Measurements from ENCODE around the gene RNF187.

RNF187 gene

DNA sequence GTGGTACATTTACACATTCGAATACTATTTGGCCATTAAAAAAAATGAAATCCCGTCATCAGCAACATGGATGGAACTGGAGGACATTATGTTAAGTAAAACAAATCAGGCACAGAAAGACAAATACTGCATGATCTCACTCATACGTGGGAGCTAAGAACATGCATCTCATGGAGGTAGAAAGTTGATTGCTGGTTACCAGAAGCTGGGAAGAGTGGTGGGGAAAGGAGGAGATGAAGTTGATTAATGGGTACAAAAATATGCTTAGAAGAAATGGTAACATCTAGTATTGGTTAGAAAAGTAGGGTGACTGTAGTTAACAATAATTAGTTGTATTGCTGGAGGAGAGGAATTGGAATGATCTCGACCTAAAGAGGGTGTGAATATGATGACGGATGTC is 24.6 kb upstream of the RNF187 start:
- H3K18ac ChIP-seq (ENCODE audit: low read depth in 1 of 2, low read length in 2 of 2), result no peak overlapping the region
- H3K4me3 ChIP-seq (ENCODE audit: insufficient read depth in 1 of 2, low read depth in 1 of 2, low read length in 2 of 2), result no peak overlapping the region
- WGBS, result 81% methylated on average over 4 of the region's 5 CpGs
- H3K27ac ChIP-seq (ENCODE audit: low read length, poor library complexity, severe bottlenecking), result no peak overlapping the region
- no peak overlapping the region for H2BK12ac ChIP-seq (ENCODE audit: low read length in 2 of 2)
- no peak overlapping the region for H4K8ac ChIP-seq (ENCODE audit: low read length)
- no peak overlapping the region for H3K14ac ChIP-seq (ENCODE audit: low read length in 2 of 2)
- no peak overlapping the region for H2BK120ac ChIP-seq (ENCODE audit: low read depth, low read length)
- H3K23ac ChIP-seq (ENCODE audit: low read length in 2 of 2), result no peak overlapping the region
- H2AFZ ChIP-seq (ENCODE audit: low read depth, low read length), result no peak overlapping the region
- H3K4me1 ChIP-seq (ENCODE audit: control insufficient read depth, insufficient read depth, low read depth, low read length), result peaks cover 19% of the 10 kb centered on the region
- H3K79me1 ChIP-seq (replicated peaks; ENCODE audit: low read length, poor library complexity, severe bottlenecking), result no peaks in the 10 kb centered on the region
- no peaks in the 10 kb centered on the region for H3K9me3 ChIP-seq (ENCODE audit: control insufficient read depth, low read length)
- no peak for DNase-seq
- H2BK15ac ChIP-seq (ENCODE audit: low read depth, poor library complexity, severe bottlenecking), result no peak overlapping the region
- H3K4me2 ChIP-seq (ENCODE audit: low read length, poor library complexity, severe bottlenecking), result no peak overlapping the region
- no peak overlapping the region for H2AK5ac ChIP-seq (ENCODE audit: low read length, severe bottlenecking)
- no peak overlapping the region for H3K9ac ChIP-seq (ENCODE audit: low read length)
- no peak overlapping the region for H4K91ac ChIP-seq (ENCODE audit: low read length)
- no peak overlapping the region for H2BK5ac ChIP-seq (ENCODE audit: low read depth, low read length, poor library complexity, severe bottlenecking)
- H3K4ac ChIP-seq (ENCODE audit: low read depth in 1 of 2, low read length in 2 of 2), result no peak overlapping the region
- no peaks in the 10 kb centered on the region for H3K36me3 ChIP-seq (ENCODE audit: control insufficient read depth in 1 of 2, insufficient read depth in 2 of 2, low read depth in 1 of 2, low read length in 2 of 2)
- H3K27me3 ChIP-seq (ENCODE audit: control insufficient read depth in 1 of 2, insufficient read depth in 1 of 2, low read length in 2 of 2), result peaks cover 64% of the 10 kb centered on the region in 2 experiments

DNA sequence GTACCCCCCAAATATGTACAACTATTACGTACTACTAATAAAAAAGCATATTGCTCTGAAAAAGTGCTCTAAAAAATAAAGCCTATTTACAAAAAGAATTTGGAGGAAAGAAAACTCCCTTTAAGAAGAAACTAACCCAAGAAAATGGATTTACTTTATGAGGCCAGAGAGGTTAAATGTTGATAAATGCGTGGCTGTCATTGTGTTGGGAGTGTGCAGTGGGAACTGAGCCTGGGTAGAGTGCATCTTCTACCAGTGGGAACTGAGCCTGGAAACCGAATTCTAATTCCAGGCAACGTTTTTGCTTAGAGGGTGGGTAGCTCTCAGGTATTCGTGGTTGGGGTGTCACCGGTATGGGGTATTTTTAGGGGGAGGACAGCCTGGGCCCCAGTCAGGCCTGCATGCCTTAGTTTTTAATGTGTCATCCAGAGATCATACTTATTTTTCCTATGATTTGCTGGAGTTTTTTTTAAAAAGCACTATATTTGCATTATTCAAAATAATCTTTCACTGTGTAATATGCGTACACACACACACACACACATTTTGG is 24.1 kb upstream of the RNF187 start:
- no peak overlapping the region for H2BK15ac ChIP-seq (ENCODE audit: low read depth, poor library complexity, severe bottlenecking)
- no peak overlapping the region for H2BK12ac ChIP-seq (ENCODE audit: low read length in 2 of 2)
- WGBS, result 57% methylated on average over 5 of the region's 7 CpGs
- H3K27ac ChIP-seq (ENCODE audit: low read length, poor library complexity, severe bottlenecking), result no peak overlapping the region
- H3K36me3 ChIP-seq (ENCODE audit: control insufficient read depth in 1 of 2, insufficient read depth in 2 of 2, low read depth in 1 of 2, low read length in 2 of 2), result no peaks in the 10 kb centered on the region
- H3K27me3 ChIP-seq (ENCODE audit: control insufficient read depth in 1 of 2, insufficient read depth in 1 of 2, low read length in 2 of 2), result peaks cover 69 to 70% of the 10 kb centered on the region in 2 experiments
- no peak overlapping the region for H2BK120ac ChIP-seq (ENCODE audit: low read depth, low read length)
- no peak overlapping the region for H3K4me2 ChIP-seq (ENCODE audit: low read length, poor library complexity, severe bottlenecking)
- H4K8ac ChIP-seq (ENCODE audit: low read length), result no peak overlapping the region
- no peak overlapping the region for H3K18ac ChIP-seq (ENCODE audit: low read depth in 1 of 2, low read length in 2 of 2)
- H2AFZ ChIP-seq (ENCODE audit: low read depth, low read length), result no peak overlapping the region
- no peak overlapping the region for H2BK5ac ChIP-seq (ENCODE audit: low read depth, low read length, poor library complexity, severe bottlenecking)
- H4K91ac ChIP-seq (ENCODE audit: low read length), result no peak overlapping the region
- H3K4ac ChIP-seq (ENCODE audit: low read depth in 1 of 2, low read length in 2 of 2), result no peak overlapping the region
- no peak overlapping the region for H3K4me3 ChIP-seq (ENCODE audit: insufficient read depth in 1 of 2, low read depth in 1 of 2, low read length in 2 of 2)
- DNase-seq, result no peak
- no peaks in the 10 kb centered on the region for H3K79me1 ChIP-seq (replicated peaks; ENCODE audit: low read length, poor library complexity, severe bottlenecking)
- no peaks in the 10 kb centered on the region for H3K9me3 ChIP-seq (ENCODE audit: control insufficient read depth, low read length)
- H3K4me1 ChIP-seq (ENCODE audit: control insufficient read depth, insufficient read depth, low read depth, low read length), result peaks cover 19% of the 10 kb centered on the region
- no peak overlapping the region for H3K23ac ChIP-seq (ENCODE audit: low read length in 2 of 2)
- H3K9ac ChIP-seq (ENCODE audit: low read length), result peak overlapping the region; percentile 8
- no peak overlapping the region for H3K14ac ChIP-seq (ENCODE audit: low read length in 2 of 2)
- H2AK5ac ChIP-seq (ENCODE audit: low read length, severe bottlenecking), result no peak overlapping the region

DNA sequence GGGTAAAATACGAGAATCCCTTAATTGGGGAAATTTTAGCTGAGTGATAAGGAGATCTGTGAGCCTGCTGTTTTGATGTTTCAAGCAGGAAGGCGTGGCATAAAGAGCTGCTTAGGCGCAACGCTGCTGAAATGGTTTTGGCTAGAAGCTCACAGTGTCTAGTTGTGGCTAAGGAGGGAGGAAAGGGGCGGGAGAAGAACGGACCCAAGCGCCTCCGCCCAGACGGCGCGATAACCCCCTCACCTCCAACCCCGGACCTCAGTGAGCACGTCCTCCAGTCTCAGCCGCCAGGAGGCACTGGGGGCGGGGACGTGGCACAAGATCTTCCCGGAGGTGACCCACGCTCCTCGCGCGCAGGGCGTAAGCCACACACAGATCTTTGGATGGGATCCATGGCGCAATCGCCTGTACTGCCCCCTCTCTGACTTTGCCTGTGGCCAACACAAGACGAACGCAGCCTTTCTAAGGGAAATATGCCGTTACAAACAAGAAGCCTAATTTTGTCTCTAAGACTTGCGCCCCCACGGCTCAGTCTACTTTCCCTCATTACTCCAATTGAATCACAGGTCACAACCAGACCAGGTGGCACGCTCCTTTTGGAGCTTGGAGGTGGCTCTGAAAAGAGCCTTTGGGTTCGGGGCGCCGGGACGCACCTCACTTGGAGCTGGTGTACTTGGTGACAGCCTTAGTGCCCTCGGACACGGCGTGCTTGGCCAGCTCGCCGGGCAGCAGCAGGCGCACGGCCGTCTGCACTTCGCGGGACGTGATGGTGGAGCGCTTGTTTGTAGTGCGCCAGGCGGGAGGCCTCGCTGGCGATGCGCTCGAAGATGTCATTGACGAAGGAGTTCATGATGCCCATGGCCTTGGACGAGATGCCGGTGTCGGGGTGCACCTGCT is 23.4 kb upstream of the RNF187 start:
- no peak overlapping the region for H3K18ac ChIP-seq (ENCODE audit: low read depth in 1 of 2, low read length in 2 of 2)
- H2BK15ac ChIP-seq (ENCODE audit: low read depth, poor library complexity, severe bottlenecking), result no peak overlapping the region
- no peak overlapping the region for H3K4me2 ChIP-seq (ENCODE audit: low read length, poor library complexity, severe bottlenecking)
- no peak overlapping the region for H4K8ac ChIP-seq (ENCODE audit: low read length)
- H3K9me3 ChIP-seq (ENCODE audit: control insufficient read depth, low read length), result no peaks in the 10 kb centered on the region
- no peak overlapping the region for H3K14ac ChIP-seq (ENCODE audit: low read length in 2 of 2)
- H3K9ac ChIP-seq (ENCODE audit: low read length), result peak overlapping the region; percentile 8
- no peak overlapping the region for H2BK120ac ChIP-seq (ENCODE audit: low read depth, low read length)
- H2BK5ac ChIP-seq (ENCODE audit: low read depth, low read length, poor library complexity, severe bottlenecking), result no peak overlapping the region
- H2AFZ ChIP-seq (ENCODE audit: low read depth, low read length), result no peak overlapping the region
- no peak overlapping the region for H3K4ac ChIP-seq (ENCODE audit: low read depth in 1 of 2, low read length in 2 of 2)
- no peak overlapping the region for H3K27ac ChIP-seq (ENCODE audit: low read length, poor library complexity, severe bottlenecking)
- peaks cover 14% of the 10 kb centered on the region for H3K4me1 ChIP-seq (ENCODE audit: control insufficient read depth, insufficient read depth, low read depth, low read length)
- H3K4me3 ChIP-seq (ENCODE audit: insufficient read depth in 1 of 2, low read depth in 1 of 2, low read length in 2 of 2), result peak overlapping the region in 1 of 2 experiments; percentile 73
- H3K27me3 ChIP-seq (ENCODE audit: control insufficient read depth in 1 of 2, insufficient read depth in 1 of 2, low read length in 2 of 2), result peaks cover 76 to 77% of the 10 kb centered on the region in 2 experiments
- H2AK5ac ChIP-seq (ENCODE audit: low read length, severe bottlenecking), result no peak overlapping the region
- H4K91ac ChIP-seq (ENCODE audit: low read length), result no peak overlapping the region
- 3% methylated on average over 44 of the region's 56 CpGs for WGBS
- H3K79me1 ChIP-seq (replicated peaks; ENCODE audit: low read length, poor library complexity, severe bottlenecking), result no peaks in the 10 kb centered on the region
- no peak overlapping the region for H3K23ac ChIP-seq (ENCODE audit: low read length in 2 of 2)
- DNase-seq, result peak; percentile 30
- no peak overlapping the region for H2BK12ac ChIP-seq (ENCODE audit: low read length in 2 of 2)
- H3K36me3 ChIP-seq (ENCODE audit: control insufficient read depth in 1 of 2, insufficient read depth in 2 of 2, low read depth in 1 of 2, low read length in 2 of 2), result no peaks in the 10 kb centered on the region

DNA sequence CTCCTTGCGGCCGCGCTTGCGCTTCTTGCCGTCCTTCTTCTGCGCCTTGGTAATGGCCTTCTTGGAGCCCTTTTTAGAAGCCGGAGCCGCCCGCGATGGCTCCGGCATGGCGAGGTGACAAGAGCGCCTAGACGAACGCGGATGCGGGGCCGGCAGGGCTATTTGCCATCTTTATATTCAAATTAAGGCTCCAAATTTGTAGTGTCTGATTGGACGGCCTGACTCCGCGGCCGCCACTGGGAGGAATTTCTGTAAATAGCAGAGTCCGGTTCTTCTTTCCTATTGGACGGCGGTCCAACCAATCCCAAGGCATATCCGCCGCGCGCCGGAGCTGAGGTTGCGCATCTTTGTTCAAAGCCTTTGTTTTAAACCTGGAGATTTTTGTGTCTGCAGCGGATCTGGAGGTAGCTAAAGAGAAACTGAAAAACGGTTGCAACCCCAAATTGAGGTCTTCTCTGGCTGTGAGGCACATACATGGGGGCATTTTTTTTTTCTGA is 22.6 kb upstream of the RNF187 start:
- no peak overlapping the region for H3K9ac ChIP-seq (ENCODE audit: low read length)
- H3K4me2 ChIP-seq (ENCODE audit: low read length, poor library complexity, severe bottlenecking), result peak overlapping the region; percentile 87
- no peak overlapping the region for H3K14ac ChIP-seq (ENCODE audit: low read length in 2 of 2)
- H3K27ac ChIP-seq (ENCODE audit: low read length, poor library complexity, severe bottlenecking), result no peak overlapping the region
- no peaks in the 10 kb centered on the region for H3K79me1 ChIP-seq (replicated peaks; ENCODE audit: low read length, poor library complexity, severe bottlenecking)
- DNase-seq, result peak; percentile 85
- H3K36me3 ChIP-seq (ENCODE audit: control insufficient read depth in 1 of 2, insufficient read depth in 2 of 2, low read depth in 1 of 2, low read length in 2 of 2), result no peaks in the 10 kb centered on the region
- H3K4ac ChIP-seq (ENCODE audit: low read depth in 1 of 2, low read length in 2 of 2), result no peak overlapping the region
- H2AK5ac ChIP-seq (ENCODE audit: low read length, severe bottlenecking), result no peak overlapping the region
- no peak overlapping the region for H3K18ac ChIP-seq (ENCODE audit: low read depth in 1 of 2, low read length in 2 of 2)
- no peak overlapping the region for H4K8ac ChIP-seq (ENCODE audit: low read length)
- no peak overlapping the region for H3K23ac ChIP-seq (ENCODE audit: low read length in 2 of 2)
- H3K27me3 ChIP-seq (ENCODE audit: control insufficient read depth in 1 of 2, insufficient read depth in 1 of 2, low read length in 2 of 2), result peaks cover 83 to 84% of the 10 kb centered on the region in 2 experiments
- H2BK5ac ChIP-seq (ENCODE audit: low read depth, low read length, poor library complexity, severe bottlenecking), result no peak overlapping the region
- H2BK15ac ChIP-seq (ENCODE audit: low read depth, poor library complexity, severe bottlenecking), result no peak overlapping the region
- H3K4me3 ChIP-seq (ENCODE audit: insufficient read depth in 1 of 2, low read depth in 1 of 2, low read length in 2 of 2), result peak overlapping the region in 1 of 2 experiments; percentile 73
- H2BK120ac ChIP-seq (ENCODE audit: low read depth, low read length), result no peak overlapping the region
- H4K91ac ChIP-seq (ENCODE audit: low read length), result no peak overlapping the region
- peaks cover 9% of the 10 kb centered on the region for H3K4me1 ChIP-seq (ENCODE audit: control insufficient read depth, insufficient read depth, low read depth, low read length)
- WGBS, result 1% methylated on average over 33 of the region's 33 CpGs
- H2AFZ ChIP-seq (ENCODE audit: low read depth, low read length), result no peak overlapping the region
- H2BK12ac ChIP-seq (ENCODE audit: low read length in 2 of 2), result no peak overlapping the region
- no peaks in the 10 kb centered on the region for H3K9me3 ChIP-seq (ENCODE audit: control insufficient read depth, low read length)

All from mesenchymal stem cell (in vitro differentiated cells and primary cell).